ENCODE data around the gene TRIM44. TPM values are rescaled to one million over a fixed set of nuclear protein-coding genes. Genes with fewer than 3 reads are reported as not detected.

The TRIM44 gene, protein sequence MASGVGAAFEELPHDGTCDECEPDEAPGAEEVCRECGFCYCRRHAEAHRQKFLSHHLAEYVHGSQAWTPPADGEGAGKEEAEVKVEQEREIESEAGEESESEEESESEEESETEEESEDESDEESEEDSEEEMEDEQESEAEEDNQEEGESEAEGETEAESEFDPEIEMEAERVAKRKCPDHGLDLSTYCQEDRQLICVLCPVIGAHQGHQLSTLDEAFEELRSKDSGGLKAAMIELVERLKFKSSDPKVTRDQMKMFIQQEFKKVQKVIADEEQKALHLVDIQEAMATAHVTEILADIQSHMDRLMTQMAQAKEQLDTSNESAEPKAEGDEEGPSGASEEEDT
- 10 to 100 TPM; 27.3 to 83.4 (median 61.4) TPM for total RNA-seq

DNA sequence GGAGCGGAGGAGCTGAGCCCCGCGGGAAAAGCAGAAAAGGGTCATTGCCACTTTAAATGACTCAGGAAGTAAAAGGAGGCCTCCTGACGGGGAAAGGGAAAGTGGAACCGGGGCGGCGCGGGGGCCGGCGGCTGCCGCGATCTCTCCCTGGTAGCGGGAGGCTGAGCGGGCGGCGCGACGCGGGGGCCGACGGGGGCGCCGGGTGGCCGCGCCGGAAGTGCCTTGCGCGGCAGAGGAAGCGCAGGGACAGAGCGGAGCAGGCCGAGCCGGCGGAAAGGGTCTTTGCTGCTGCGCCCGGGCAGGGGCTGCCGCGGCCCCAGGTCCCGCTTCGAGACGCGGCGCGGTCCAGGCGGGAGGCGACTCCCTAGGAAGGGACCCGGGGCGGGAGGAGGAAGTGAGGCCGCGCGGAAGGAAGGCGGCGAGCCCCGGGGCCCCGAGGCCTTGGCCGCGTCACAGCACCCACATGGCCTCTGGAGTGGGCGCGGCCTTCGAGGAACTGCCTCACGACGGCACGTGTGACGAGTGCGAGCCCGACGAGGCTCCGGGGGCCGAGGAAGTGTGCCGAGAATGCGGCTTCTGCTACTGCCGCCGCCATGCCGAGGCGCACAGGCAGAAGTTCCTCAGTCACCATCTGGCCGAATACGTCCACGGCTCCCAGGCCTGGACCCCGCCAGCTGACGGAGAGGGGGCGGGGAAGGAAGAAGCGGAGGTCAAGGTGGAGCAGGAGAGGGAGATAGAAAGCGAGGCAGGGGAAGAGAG is at the start of gene TRIM44:
TSS of gene TRIM44 (plus strand) at position 127 of the 759 bp plus-strand sequence. CDS start at position 464, 337 bp downstream.
- peak within 1 kb of the TSS; percentile 78 to 95 (median 84) for H3K4me3 ChIP-seq
- peak; percentile 77 to 93 (median 88) for DNase-seq
- peaks cover 0 to 5% (median 0%) of the 10 kb centered on the region in 4 donors for H3K9me3 ChIP-seq
- TF ChIP-seq, protein P1, sequence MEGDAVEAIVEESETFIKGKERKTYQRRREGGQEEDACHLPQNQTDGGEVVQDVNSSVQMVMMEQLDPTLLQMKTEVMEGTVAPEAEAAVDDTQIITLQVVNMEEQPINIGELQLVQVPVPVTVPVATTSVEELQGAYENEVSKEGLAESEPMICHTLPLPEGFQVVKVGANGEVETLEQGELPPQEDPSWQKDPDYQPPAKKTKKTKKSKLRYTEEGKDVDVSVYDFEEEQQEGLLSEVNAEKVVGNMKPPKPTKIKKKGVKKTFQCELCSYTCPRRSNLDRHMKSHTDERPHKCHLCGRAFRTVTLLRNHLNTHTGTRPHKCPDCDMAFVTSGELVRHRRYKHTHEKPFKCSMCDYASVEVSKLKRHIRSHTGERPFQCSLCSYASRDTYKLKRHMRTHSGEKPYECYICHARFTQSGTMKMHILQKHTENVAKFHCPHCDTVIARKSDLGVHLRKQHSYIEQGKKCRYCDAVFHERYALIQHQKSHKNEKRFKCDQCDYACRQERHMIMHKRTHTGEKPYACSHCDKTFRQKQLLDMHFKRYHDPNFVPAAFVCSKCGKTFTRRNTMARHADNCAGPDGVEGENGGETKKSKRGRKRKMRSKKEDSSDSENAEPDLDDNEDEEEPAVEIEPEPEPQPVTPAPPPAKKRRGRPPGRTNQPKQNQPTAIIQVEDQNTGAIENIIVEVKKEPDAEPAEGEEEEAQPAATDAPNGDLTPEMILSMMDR (IDR thresholded peaks at IDR 0.05), result no peak
- TF ChIP-seq POLR2A (IDR thresholded peaks at IDR 0.05), result peak; percentile 33 to 35
- H3K36me3 ChIP-seq, result peaks cover 0 to 4% (median 0%) of the 10 kb centered on the region in 3 donors
- H3K4me1 ChIP-seq, result peaks cover 5 to 14% (median 9%) of the 10 kb centered on the region in 4 donors
- no peaks in the 10 kb centered on the region for H3K27me3 ChIP-seq
- peak within 1 kb of the TSS; percentile 91 to 97 (median 94) for H3K27ac ChIP-seq

DNA sequence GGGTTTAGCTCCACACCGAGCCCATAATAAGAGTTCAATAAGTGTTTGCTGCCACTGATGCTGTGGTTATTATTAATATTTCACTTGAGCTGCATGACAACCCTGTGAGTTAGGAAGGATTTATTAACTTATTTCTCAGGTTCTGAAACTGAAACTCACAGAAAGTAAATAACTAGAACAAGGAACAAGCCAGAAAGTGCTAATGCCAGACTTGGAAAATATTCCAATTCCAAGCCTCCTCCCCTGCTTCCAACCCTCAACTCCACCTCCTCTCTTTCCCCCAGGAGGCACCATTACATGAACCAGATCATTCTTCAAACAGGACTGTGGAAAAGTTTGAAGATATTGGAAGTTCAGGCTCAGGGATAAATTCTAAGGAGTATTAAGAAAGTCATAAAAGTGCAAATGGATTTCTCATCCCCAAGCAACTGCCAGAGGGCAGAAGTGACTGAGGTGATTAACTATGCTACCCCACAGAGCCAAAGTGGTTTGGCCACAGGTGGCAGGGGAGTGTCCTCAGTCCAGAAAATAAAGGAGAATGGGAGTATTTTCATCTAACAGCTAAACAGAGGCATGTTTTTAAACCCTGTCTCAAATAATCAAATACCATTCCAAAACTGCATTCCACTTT is 47.5 kb upstream of the TRIM44 start:
- Histone ChIP-seq H3K27me3 (peaks cover 0 to 10% of the 10 kb centered on the region in 2 donors), H3K27ac (no peak overlapping the region), H3K4me3 (no peak overlapping the region), H3K9me3 (peaks cover 0 to 6% (median 0%) of the 10 kb centered on the region in 4 donors), H3K36me3 (no peaks in the 10 kb centered on the region), H3K4me1 (peaks cover 0 to 23% (median 17%) of the 10 kb centered on the region in 4 donors)
- DNase-seq, result no peak
- TF ChIP-seq POLR2A (IDR thresholded peaks at IDR 0.05), result no peak
- TF ChIP-seq, protein P1 (IDR thresholded peaks at IDR 0.05), result no peak

DNA sequence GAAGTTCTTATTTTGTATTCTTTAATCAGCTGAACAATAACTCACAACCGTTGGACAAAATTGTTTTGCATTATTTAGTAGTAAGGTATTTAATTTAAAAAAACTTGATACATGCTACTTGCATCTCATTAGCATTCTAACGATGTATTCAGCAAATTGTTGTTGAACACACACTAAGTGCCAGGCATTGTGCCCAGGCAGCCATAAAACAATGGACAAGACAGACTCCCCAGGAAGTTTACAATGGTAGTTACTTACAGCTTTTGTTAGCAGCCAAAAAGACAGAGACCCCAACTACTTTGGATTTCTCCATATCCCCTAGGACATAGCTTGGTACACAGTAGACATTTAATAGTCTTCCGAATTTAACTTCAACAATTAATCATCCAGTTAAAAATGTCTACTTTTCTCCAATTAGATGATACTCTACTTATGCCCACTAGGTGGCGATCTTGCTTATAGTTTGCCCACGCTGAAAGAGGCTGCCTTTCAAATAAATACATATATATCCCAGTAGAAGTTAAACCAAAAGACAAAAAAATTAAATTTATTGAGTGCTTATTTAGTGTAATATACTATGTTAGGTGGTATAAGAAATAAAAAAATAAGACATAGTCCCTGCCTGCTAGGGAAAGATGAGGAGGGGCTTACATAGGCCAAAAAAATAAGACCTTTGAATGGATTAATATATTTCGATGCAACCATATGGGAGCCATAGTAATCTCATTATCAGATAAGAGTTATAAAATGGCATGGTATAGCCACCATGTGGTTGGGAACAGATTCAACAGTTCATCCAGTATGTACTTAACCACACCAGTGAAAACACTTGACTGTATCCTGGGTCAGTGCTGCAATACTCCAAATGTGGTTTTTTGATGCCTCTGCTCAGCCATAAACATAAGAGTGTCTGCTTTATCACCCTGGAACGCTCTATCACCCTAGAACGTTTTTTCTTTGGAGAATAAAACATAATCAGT is 46.4 kb upstream of the TRIM44 start:
- Histone ChIP-seq H3K36me3 (no peaks in the 10 kb centered on the region), H3K27ac (no peak overlapping the region), H3K4me1 (peaks cover 0 to 28% (median 17%) of the 10 kb centered on the region in 4 donors), H3K9me3 (peaks cover 0 to 6% (median 0%) of the 10 kb centered on the region in 4 donors), H3K27me3 (peaks cover 0 to 10% of the 10 kb centered on the region in 2 donors), H3K4me3 (no peak overlapping the region)
- no peak for DNase-seq
- no peak for TF ChIP-seq POLR2A (IDR thresholded peaks at IDR 0.05)
- TF ChIP-seq, protein P1 (IDR thresholded peaks at IDR 0.05), result peak; percentile 53 to 86 (median 84)

DNA sequence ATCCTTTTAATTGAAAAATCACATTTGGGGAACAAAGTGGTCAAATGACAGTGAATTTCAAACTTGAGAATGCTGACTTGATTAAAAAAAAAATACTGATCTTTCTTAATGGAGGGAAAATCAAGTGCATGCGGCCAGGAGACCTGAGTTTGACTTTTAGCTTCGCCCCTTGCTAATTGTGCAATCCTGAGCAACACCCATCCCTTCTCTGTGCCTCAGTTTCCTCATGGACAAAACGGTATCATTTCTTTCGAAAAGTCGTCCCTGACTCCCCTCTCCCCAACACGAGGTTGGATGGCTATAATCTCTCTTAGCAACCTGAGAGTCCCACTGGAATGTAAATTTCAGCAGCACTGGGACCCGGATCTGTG is 45.3 kb upstream of the TRIM44 start:
- peaks cover 0 to 6% (median 0%) of the 10 kb centered on the region in 4 donors for H3K9me3 ChIP-seq
- peak overlapping the region in 1 of 4 donors; percentile 58 for H3K4me3 ChIP-seq
- H3K27ac ChIP-seq, result peak overlapping the region in 2 of 4 donors; percentile 72 to 78
- no peaks in the 10 kb centered on the region for H3K36me3 ChIP-seq
- no peak for TF ChIP-seq POLR2A (IDR thresholded peaks at IDR 0.05)
- TF ChIP-seq, protein P1 (IDR thresholded peaks at IDR 0.05), result no peak
- peaks cover 0 to 10% of the 10 kb centered on the region in 2 donors for H3K27me3 ChIP-seq
- H3K4me1 ChIP-seq, result peaks cover 0 to 28% (median 17%) of the 10 kb centered on the region in 4 donors
- no peak for DNase-seq
